HepG2 (cell line): Measurements from ENCODE around the gene TRAIP. TPM values are rescaled to one million over a fixed set of nuclear protein-coding genes. Genes with fewer than 3 reads are reported as not detected.
A peak's percentile ranks its signal among the peaks of the same experiment; 100 is the strongest.

Source experiments
- ATAC-seq: fragments of 200-7000 bp; cut with Tn5 transposase; 3 replicates; pipeline ENCODE4 v1.9.1; 2020; ENCODE audit warnings: mild to moderate bottlenecking, moderate library complexity
- BruUV-seq: library from RNA; stranded (reverse); fragments of 400-500 nt; replicated peaks from 2 replicates; lab custom pipeline; 2021; lab: Mats Ljungman, UMichigan
- CTCF ChIA-PET: fragments of 300-600 bp; formaldehyde crosslinking; extraction: SDS; loops from one replicate; lab custom pipeline; 2021; ENCODE audit warnings: low total read pairs, inconsistent platforms, low intra/inter-chr PET ratio; lab: Yijun Ruan, JAX
- POLR2A ChIA-PET: fragments of 350-600 bp; sonication (Branson Sonifier 250); formaldehyde crosslinking; loops from one replicate; lab custom pipeline; 2020; ENCODE audit warnings: antibody characterized with exemption, inconsistent platforms; lab: Yijun Ruan, JAX
- DNase-seq: peaks from one replicate; pipeline ENCODE4 v3.0.0-alpha.2; 2015; ENCODE audit warnings: low spot score
- FAIRE-seq: peaks from 3 replicates; lab custom pipeline; 2011; peaks lifted over from hg19 to GRCh38; lab: Jason Lieb, UNC
- H2AFZ ChIP-seq: one replicate; pipeline ENCODE4 v1.6.1; 2011; ENCODE audit warnings: low read length, inconsistent platforms
- H3K27ac ChIP-seq: fragments of 300-600 bp; 3 replicates; pipeline ENCODE4 v1.8.0; 2011; ENCODE audit warnings: mixed run types, mild to moderate bottlenecking, mixed read lengths, low read length, inconsistent platforms; ENCODE audit not compliant: insufficient read depth; ENCODE audit errors: extremely low read length
- H3K27me3 ChIP-seq, 2 experiments: fragments of 200-600 bp in 1 of 2; 2 replicates in 1 of 2; 3 replicates in 1 of 2; pipeline versions ENCODE4 v1.6.0 to v1.8.0; 2011; ENCODE audit warnings: low read length in 2 of 2, mild to moderate bottlenecking in 2 of 2, moderate library complexity in 2 of 2, inconsistent platforms in 1 of 2; ENCODE audit not compliant: insufficient read depth in 2 of 2, control insufficient read depth in 1 of 2
- H3K36me3 ChIP-seq, 2 experiments: fragments of 200-600 bp in 1 of 2; replicated peaks in 1 of 2; 2 replicates in 1 of 2; 3 replicates in 1 of 2; pipeline versions ENCODE4 v1.5.1 to v1.8.0; 2011; ENCODE audit warnings: low read length in 2 of 2, inconsistent platforms in 1 of 2; ENCODE audit not compliant: insufficient read depth in 2 of 2, control insufficient read depth in 1 of 2
- H3K4me1 ChIP-seq: 2 replicates; pipeline ENCODE4 v1.5.1; 2012; ENCODE audit warnings: low read length, inconsistent platforms; ENCODE audit not compliant: insufficient read depth
- H3K4me2 ChIP-seq: 2 replicates; pipeline ENCODE4 v1.6.0; 2011; ENCODE audit warnings: low read depth, low read length, inconsistent platforms
- H3K4me3 ChIP-seq, 3 experiments: fragments of 200-600 bp in 1 of 3; sonication (generic), shearing (Covaris generic) in 1 of 3; replicated peaks in 1 of 3; 2 replicates each; pipeline ENCODE4 v1.5.1; 2011 to 2016; ENCODE audit warnings: low read length in 3 of 3, inconsistent platforms in 2 of 3, low read depth in 2 of 3, mild to moderate bottlenecking in 2 of 3, control low read depth in 1 of 3, mixed read lengths in 1 of 3; ENCODE audit not compliant: insufficient read depth in 1 of 3
- H3K79me2 ChIP-seq: one replicate; pipeline ENCODE4 v1.6.1; 2011; ENCODE audit warnings: low read length, inconsistent platforms; ENCODE audit not compliant: insufficient read depth
- H3K9ac ChIP-seq: 2 replicates; pipeline ENCODE4 v1.6.0; 2011; ENCODE audit warnings: mild to moderate bottlenecking, low read depth, low read length, inconsistent platforms; ENCODE audit not compliant: insufficient read depth
- H3K9me3 ChIP-seq: 2 replicates; pipeline ENCODE4 v1.5.1; 2012; ENCODE audit warnings: mild to moderate bottlenecking, low read length
- H4K20me1 ChIP-seq: 2 replicates; pipeline ENCODE4 v1.6.0; 2011; ENCODE audit warnings: inconsistent platforms, mild to moderate bottlenecking, low read length, moderate library complexity; ENCODE audit not compliant: insufficient read depth
- ARNTL ChIP-seq: sonication (generic); formaldehyde crosslinking; IDR thresholded peaks from 2 replicates; pipeline ENCODE4 v1.4.0; 2020; ENCODE audit warnings: mild to moderate bottlenecking, missing genetic modification reagents
- BHLHE40 ChIP-seq: IDR thresholded peaks from 2 replicates; pipeline ENCODE4 v1.6.1; 2011; ENCODE audit warnings: low read length, improper control_type of control experiment
- MNT ChIP-seq: fragments of 450-650 bp; IDR thresholded peaks from 2 replicates; pipeline ENCODE4 v1.6.1; 2016
- MTA1 ChIP-seq: sonication (generic); formaldehyde crosslinking; IDR thresholded peaks from 2 replicates; pipeline ENCODE4 v1.4.0; 2020; ENCODE audit warnings: missing genetic modification reagents, mild to moderate bottlenecking, borderline replicate concordance
- MYC ChIP-seq: sonication (generic); formaldehyde crosslinking; IDR thresholded peaks from 2 replicates; pipeline ENCODE4 v1.9.0; 2021; ENCODE audit warnings: missing genetic modification reagents, borderline replicate concordance
- SALL1 ChIP-seq: sonication (generic); formaldehyde crosslinking; IDR thresholded peaks from 2 replicates; pipeline ENCODE4 v1.8.0; 2022; ENCODE audit warnings: mild to moderate bottlenecking, missing genetic modification reagents
- SOX5 ChIP-seq: IDR thresholded peaks from 2 replicates; pipeline ENCODE4 v1.6.1; 2016; ENCODE audit warnings: borderline replicate concordance
- ZNF318 ChIP-seq: sonication (generic); formaldehyde crosslinking; IDR thresholded peaks from 2 replicates; pipeline ENCODE4 v1.4.0; 2020; ENCODE audit warnings: mild to moderate bottlenecking, missing genetic modification reagents
- ZNF687 ChIP-seq: sonication (generic); formaldehyde crosslinking; IDR thresholded peaks from 2 replicates; pipeline ENCODE4 v1.5.1; 2020; ENCODE audit warnings: mild to moderate bottlenecking, missing genetic modification reagents, moderate library complexity
- WGBS: methylation state at CpG from one replicate; pipeline ENCODE4 v1.1.6; 2017; ENCODE audit warnings: low lambda C conversion rate; 5-methylcytosine and 5-hydroxymethylcytosine counted together
- in situ Hi-C: cut with HindIII; loops from 2 replicates; pipeline ENCODE4 v1.10.0; 2017; ENCODE audit warnings: low pct_unique_long_range_greater_than_20kb; ENCODE audit not compliant: extremely low pct_ligation_motif_present
- intact Hi-C: fragments of 100-400 bp; cut with micrococcal nuclease; formaldehyde crosslinking; loops from one replicate; pipeline ENCODE4 v1.10.0; 2022; ENCODE audit not compliant: unreplicated experiment
- polyA plus RNA-seq, 8 experiments: library from polyadenylated mRNA; depleted of rRNA in 3 of 8; stranded (reverse) in 7 of 8; unstranded in 1 of 8; fragments of >200 nt; fragmentation: Illumina TruSeq in 4 of 8; extraction: Trizol in 4 of 8; gene quantifications; 2 replicates each; pipeline versions ENCODE4 v1.2.1 to v1.2.3, GENCODE V29; 2011 to 2016; ENCODE audit warnings: low read depth in 4 of 8, missing spikeins in 1 of 8, mixed read lengths in 1 of 8; ENCODE audit not compliant: insufficient read depth in 1 of 8
- total RNA-seq, 5 experiments: library from RNA; depleted of rRNA; stranded (reverse); fragments of >200 nt; fragmentation: Illumina TruSeq; extraction: Trizol; gene quantifications; 2 replicates each; pipeline ENCODE4 v1.2.3, GENCODE V29; 2016; ENCODE audit warnings: low read depth in 1 of 5

The TRAIP gene
- total and polyA plus RNA-seq, 2 of the 13 experiments (the other 11 are each of a cell fraction or from before 2014, with no cell fraction given): 13.9 to 23.9 TPM

- no TSS peak for BruUV-seq
- CTCF ChIA-PET: no interaction called here
- no peak overlapping the region for H3K4me3 ChIP-seq
- H3K36me3 ChIP-seq: no peaks in the 10 kb centered on the region
- H3K4me2 ChIP-seq: 0 out of 2 replicates have a peak overlapping the region, but pooled peaks have one; percentile 2
- no peaks in the 10 kb centered on the region for H3K9me3 ChIP-seq
- no peaks in the 10 kb centered on the region for H4K20me1 ChIP-seq
- no peaks in the 10 kb centered on the region for H3K79me2 ChIP-seq
- no peak for ATAC-seq
- H3K9ac ChIP-seq: no peak overlapping the region
- no peak overlapping the region for H2AFZ ChIP-seq
- DNase-seq: no peak
- no peak overlapping the region for H3K27ac ChIP-seq
- intact Hi-C loops (loop anchor here (2.0 kb wide), 1 partner anchor 29 kb away; no protein-coding TSS in a partner anchor), in situ Hi-C loops (no loop called here)
- peaks cover 0 to 38% of the 10 kb centered on the region in 2 experiments; a peak in 4 of 5 replicates for H3K27me3 ChIP-seq
- POLR2A ChIA-PET: interaction anchor here (1.4 kb wide), 1 partner anchor 57 kb away, joined by 4 read pairs; no protein-coding TSS in a partner anchor
- peaks cover 32% of the 10 kb centered on the region for H3K4me1 ChIP-seq
- WGBS: 22% methylated on average over 7 of the region's 10 CpGs
- no peak for FAIRE-seq
- TF ChIP-seq ARNTL (CRISPR knock-in tag) (peak; percentile 59; the same call in 1 of the 2 replicates), MTA1 (CRISPR knock-in tag) (no peak), SALL1 (CRISPR knock-in tag) (peak; percentile 41; the same call in 1 of the 2 replicates), MNT (peak; percentile 99), BHLHE40 (peak; percentile 93), MYC (peak; percentile 44; the same call in 1 of the 2 replicates), ZNF687 (CRISPR knock-in tag) (peak; percentile 59), SOX5 (CRISPR knock-in tag) (peak; percentile 27; the same call in 1 of the 2 replicates), ZNF318 (no peak)
Observed at GRCh38 chr3:49871531-49872153, 15.3 kb upstream of the TRAIP start.
